Hepatocyte (in vitro differentiated cells): ENCODE data around the gene TMEM267.

Experiments
- EZH2phosphoT487 ChIP-seq: fragments of 200-600 bp; sonication (generic); IDR thresholded peaks from one replicate; pipeline ENCODE4 v1.6.1; 2018; ENCODE audit warnings: antibody characterized with exemption, mild to moderate bottlenecking, low read depth, moderate library complexity; ENCODE audit not compliant: unreplicated experiment, severe bottlenecking
- TF ChIP-seq, protein P1 (sequence below): fragments of 200-600 bp; sonication (generic); IDR thresholded peaks from 2 replicates; pipeline ENCODE4 v1.5.1; 2016; ENCODE audit warnings: antibody characterized with exemption, mild to moderate bottlenecking; ENCODE audit not compliant: poor library complexity

DNA sequence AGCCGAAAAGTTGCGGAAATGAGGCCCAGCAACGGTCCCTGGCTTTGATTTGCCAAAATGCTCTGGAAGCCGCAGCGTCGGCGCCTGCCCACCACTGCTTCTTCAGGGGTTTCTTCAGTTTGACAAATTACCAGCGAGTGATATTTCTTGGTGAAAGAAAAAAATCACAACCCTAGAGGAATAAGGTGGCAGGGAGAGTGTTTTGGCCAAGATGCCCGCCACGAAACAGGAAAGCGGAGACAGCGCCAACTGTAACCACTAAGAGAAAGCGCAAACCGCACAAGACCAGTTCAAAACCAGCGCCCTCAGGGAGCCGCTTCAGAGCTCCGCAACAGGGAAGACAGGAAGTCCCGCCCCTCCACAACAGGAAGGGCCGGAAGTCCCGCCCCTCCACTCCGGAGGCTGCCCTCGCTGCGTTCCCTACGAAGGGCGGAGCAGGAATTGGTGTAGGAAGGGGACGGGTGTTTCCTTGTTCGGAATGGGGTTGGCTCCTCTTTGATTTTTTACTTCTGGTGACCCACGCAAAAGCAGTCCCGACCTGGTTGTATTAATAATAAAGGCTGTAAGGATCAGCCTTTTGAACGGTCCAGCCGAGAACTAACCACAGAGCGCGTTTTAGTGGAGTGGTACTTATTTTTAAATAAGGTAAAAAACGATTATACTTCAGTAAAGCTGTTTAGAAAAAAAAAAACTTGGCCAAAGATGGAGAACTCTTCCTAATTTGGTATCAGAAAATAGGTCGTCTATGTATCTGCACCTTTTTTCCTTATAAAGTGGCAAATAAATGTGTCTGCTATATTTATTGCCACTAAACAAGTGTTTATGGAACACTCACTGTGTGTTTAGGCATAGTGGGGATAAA, 31.4 kb upstream of the TMEM267 start, which contains the start of gene C5orf34:
- TF ChIP-seq, protein P1, sequence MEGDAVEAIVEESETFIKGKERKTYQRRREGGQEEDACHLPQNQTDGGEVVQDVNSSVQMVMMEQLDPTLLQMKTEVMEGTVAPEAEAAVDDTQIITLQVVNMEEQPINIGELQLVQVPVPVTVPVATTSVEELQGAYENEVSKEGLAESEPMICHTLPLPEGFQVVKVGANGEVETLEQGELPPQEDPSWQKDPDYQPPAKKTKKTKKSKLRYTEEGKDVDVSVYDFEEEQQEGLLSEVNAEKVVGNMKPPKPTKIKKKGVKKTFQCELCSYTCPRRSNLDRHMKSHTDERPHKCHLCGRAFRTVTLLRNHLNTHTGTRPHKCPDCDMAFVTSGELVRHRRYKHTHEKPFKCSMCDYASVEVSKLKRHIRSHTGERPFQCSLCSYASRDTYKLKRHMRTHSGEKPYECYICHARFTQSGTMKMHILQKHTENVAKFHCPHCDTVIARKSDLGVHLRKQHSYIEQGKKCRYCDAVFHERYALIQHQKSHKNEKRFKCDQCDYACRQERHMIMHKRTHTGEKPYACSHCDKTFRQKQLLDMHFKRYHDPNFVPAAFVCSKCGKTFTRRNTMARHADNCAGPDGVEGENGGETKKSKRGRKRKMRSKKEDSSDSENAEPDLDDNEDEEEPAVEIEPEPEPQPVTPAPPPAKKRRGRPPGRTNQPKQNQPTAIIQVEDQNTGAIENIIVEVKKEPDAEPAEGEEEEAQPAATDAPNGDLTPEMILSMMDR, result no peak
- no peak for TF ChIP-seq EZH2phosphoT487
